Omental fat pad (tissue), 4 donors: ENCODE measurements around the gene NBPF3. TPM values are rescaled to one million over a fixed set of nuclear protein-coding genes. Genes with fewer than 3 reads are reported as not detected.

Experiments used
- ATAC-seq: fragments of 150-250 bp; one replicate; pipeline ENCODE4 v1.9.1; 2016; ENCODE audit warnings: mild to moderate bottlenecking, moderate library complexity; ENCODE audit not compliant: low FRiP score
- DNase-seq: peaks from one replicate; pipeline ENCODE4 v3.0.0-alpha.2; 2019; ENCODE audit warnings: low spot score
- total RNA-seq, 4 donors: library from RNA; depleted of rRNA; stranded (reverse); fragments of >200 nt; gene quantifications; one replicate each; pipeline ENCODE4 v1.1.0, GENCODE V29; 2016
- TF ChIP-seq, protein P1 (sequence below), 3 donors: fragments of 450-650 bp; IDR thresholded peaks; one replicate each; pipeline ENCODE4 v1.5.1; 2016 to 2017; ENCODE audit warnings: antibody characterized with exemption in 3 of 3, mild to moderate bottlenecking in 3 of 3, moderate library complexity in 2 of 3

Gene NBPF3
- total RNA-seq, 4 donors from 2014 or later = 4.6 to 20.5 (median 8.7) TPM

DNA sequence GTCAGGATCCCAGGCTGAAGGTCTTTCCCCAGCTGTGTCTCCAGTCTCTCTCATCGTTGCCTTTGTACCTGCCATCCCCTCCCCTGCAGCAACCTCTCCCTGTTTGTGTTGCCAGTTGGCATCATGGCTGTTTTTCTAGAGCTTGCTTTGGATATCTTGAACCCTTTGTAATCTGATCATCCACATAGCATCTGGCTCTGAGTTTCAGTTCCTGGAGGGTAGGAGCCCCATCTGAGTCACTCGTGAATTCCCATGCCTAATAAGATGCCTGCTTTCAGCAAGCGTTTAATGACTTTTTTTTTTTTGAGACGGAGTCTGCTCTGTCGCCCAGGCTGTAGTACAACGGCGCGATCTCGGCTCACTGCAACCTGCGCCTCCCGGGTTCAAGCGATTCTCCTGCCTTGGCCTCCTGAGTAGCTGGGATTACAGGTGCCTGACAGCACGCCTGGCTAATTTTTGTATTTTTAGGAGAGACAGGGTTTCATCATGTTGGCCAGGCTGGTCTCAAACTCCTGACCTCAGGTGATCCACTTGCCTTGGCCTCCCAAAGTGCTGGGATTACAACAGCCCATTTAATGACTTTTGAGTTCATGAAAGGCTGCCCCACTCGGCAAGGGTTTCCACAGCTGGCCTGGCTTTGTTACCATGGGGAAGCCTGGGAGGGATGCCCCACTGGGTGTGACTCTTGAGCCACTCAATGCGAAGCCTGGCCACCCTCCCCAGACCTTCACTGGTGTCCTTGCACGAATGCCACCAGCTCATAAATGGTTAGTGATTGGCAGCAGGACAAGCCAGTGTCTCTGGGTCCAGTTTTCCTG, 81.2 kb downstream of the NBPF3 start:
- no peak for DNase-seq
- TF ChIP-seq, protein P1, sequence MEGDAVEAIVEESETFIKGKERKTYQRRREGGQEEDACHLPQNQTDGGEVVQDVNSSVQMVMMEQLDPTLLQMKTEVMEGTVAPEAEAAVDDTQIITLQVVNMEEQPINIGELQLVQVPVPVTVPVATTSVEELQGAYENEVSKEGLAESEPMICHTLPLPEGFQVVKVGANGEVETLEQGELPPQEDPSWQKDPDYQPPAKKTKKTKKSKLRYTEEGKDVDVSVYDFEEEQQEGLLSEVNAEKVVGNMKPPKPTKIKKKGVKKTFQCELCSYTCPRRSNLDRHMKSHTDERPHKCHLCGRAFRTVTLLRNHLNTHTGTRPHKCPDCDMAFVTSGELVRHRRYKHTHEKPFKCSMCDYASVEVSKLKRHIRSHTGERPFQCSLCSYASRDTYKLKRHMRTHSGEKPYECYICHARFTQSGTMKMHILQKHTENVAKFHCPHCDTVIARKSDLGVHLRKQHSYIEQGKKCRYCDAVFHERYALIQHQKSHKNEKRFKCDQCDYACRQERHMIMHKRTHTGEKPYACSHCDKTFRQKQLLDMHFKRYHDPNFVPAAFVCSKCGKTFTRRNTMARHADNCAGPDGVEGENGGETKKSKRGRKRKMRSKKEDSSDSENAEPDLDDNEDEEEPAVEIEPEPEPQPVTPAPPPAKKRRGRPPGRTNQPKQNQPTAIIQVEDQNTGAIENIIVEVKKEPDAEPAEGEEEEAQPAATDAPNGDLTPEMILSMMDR (IDR thresholded peaks at IDR 0.05) = no peak
- ATAC-seq = no peak

DNA sequence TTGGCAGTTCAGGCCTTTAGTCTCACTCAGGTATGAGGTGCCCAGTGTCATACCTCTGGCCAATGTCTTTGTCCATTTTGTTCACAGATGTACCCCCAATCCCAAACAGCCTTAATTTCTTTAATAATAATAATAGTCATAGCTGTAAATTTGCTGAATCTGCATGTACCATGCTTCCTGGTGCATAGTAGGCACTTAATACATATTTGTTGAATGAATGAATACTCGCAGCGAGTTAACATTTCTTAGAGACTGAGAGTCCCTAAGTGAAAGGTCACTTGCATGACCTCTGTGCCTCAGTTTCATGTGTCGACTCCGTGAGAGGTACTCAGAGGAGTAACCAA, 81.8 kb downstream of the NBPF3 start:
- TF ChIP-seq, protein P1 (IDR thresholded peaks at IDR 0.05) = no peak
- ATAC-seq = no peak
- no peak for DNase-seq

DNA sequence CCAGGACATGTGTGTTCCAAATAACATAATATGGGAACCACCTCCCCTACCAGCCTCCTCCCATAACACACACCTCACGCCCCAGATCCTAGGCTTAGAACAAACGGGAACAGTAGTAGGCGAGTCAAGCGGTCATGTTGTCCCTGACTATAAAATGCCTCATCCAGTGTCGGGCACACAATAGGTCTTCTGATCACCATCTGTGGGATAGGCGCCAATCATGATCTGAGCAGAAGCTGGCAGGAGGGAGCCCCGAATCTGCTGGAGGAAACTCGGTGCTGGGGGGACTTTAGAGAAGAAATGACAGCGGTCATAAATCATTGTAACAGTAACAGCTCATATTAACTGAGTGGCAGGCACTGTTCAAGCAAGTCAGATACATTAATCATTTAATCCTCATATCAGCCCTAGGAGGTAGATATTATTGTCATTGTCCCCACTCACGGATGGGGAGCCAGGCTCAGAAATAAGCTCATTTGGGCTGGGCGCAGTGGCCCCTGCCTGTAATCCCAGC, 82.6 kb downstream of the NBPF3 start:
- DNase-seq = no peak
- TF ChIP-seq, protein P1 (IDR thresholded peaks at IDR 0.05) = no peak

DNA sequence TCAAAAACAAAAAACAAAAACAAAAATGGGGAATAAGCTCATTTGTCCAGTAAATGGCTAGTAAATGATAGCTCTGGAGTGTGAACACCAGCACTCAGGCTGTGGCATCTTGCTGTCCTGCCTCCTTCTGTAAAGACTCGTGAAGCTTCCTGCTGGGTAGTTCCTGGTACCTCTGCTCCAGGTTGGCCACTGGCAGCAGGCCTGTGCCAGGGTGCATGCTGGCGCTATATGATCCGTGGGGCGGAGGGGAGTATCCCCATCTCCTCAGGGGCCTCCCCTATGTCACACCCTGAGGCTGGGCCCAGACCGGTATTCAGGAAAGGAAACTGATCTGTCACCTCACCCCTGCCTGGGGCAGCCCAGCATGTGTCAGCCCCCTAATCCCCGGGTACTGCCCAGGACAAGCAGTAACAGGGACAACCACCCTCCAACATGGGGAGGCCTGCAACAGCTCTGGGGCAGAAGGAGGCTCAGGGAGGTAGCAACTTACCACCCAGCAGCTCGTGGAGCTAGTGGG, 83.4 kb downstream of the NBPF3 start:
- DNase-seq (no peak), ATAC-seq (no peak)
- TF ChIP-seq, protein P1 (IDR thresholded peaks at IDR 0.05) = no peak

More for the DNA sequence above, 82.6 kb downstream of the NBPF3 start:
- ATAC-seq = no peak

DNA sequence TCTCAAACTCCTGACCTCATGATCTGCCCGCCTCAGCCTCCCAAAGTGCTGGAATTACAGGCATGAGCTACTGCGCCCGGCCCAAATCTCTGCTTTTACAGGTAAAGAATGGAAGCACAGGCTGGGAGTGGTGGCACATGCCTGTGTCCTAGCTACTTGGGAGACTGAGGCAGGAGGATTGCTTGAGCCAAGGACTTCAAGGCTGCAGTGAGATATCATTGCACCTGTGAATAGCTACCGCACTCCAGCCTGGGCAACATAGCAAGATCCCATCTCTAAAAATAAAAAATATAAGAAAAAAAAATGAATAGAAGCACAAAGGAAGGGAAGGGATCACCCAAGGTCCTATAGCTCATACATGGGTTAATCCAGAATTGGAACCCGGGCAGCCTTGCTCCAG, 84.3 kb downstream of the NBPF3 start:
- TF ChIP-seq, protein P1 (IDR thresholded peaks at IDR 0.05) = no peak
- DNase-seq = no peak
- ATAC-seq = no peak

DNA sequence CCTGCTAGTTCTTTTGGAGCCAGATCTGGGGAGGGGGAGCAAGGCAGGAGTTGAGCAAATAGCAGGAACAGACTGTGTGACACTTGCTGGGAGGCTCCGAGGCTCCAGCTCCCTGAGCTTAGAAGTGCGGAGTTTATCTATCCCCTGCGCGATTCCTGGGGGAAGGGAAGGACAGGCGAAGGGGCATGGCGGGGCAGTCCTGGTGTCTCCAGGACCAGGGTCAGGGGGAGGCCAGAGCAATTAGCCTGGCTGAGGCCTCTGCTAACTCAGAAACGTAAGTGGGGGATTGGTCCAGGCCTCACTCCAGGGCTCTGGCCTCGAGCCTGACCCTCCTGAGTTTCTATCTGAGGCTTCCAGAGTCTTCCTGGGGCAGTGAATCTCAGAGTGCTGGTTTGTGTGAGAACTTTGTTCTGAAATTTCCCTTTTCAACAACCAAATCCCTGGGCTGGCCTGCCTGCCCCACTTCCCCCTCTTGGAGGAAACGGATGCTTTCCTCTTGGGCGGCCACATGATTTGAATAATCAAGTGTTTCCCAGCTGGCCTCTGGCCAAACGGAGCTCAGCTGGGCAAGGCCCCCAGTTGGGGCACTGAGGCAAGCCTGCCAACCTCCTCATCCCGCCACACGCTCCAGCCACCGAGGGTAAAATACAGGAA, 84.9 kb downstream of the NBPF3 start:
- ATAC-seq (no peak), DNase-seq (no peak)
- TF ChIP-seq, protein P1 (IDR thresholded peaks at IDR 0.05) = no peak
